CD1c-positive myeloid dendritic cell (primary cell): ENCODE results near the gene DTX4.
A peak's percentile ranks its signal among the peaks of the same experiment; 100 is the strongest.

Experiments used
- DNase-seq: peaks from one replicate; pipeline ENCODE4 v3.0.0-alpha.2; 2016; ENCODE audit errors: extremely low spot score

The DTX4 gene

DNA sequence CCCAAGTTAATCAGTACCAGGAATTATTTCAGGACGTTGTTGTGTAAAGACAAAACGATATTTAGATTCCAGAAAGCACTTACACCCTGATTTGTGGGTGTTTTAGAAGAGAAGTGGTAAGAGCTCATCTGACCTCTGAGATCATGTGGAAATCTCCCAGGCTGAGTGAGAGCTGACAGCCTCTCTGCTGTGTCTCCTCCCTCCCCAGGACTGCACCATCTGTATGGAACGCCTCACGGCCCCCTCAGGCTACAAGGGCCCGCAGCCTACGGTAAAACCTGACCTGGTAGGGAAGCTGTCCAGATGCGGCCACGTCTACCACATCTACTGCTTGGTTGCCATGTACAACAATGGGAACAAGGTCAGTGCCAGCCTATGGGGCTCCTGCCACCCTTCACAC, 20.0 kb downstream of the DTX4 start:
- peak; percentile 35 for DNase-seq

DNA sequence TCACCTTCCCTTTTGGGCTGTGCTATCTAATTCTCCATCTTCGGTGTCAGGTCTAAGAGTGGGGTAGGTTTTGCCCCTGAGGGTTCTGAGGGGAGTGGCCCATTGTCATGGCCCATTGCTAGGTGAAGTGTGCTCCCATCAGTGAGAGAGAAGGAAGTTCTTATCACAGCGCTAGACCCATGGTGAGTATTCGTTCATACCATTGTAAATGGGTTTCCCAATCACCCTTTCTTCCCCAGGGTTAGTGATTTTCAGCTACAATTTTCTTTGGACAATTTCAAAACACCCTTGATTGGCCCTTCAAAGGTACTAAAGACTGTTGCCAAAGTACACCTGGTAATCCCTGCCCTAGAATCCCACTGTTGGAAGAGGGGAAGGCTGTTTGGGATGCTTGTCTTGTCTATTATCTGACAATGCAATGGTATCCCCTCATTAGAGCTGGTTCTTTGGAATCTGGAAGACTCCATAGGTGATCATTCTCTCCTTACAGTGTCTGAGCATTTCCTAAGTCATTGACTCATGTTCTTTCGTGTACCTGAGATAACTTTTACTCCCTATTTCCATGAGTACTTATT, 20.6 kb downstream of the DTX4 start:
- no peak for DNase-seq

DNA sequence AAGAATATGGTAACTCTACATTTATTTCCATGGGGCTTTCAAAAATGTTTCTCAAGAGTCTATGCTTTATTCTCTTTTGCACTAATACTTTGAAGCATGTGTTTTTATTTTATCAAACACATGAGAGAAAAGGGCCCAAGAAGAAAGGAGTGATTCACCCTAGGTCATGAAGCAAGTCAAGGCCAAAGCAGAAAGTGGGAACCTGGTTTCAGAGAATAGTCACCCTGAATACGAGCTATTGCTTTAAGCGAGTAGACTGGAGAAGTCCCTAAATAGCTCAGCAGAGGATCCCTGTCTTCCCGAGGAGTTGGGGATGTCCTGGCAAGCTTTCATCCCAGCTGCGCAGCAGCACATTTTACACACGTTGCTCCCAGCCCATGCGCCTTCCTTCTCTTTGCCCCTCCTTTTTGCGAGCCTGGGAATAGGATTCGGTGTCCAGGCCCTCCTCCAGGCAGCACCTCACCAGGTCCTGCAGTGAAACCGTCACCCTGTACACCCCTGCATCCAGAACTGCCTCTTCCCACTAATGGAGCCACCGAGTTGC, 21.7 kb downstream of the DTX4 start:
- no peak for DNase-seq

DNA sequence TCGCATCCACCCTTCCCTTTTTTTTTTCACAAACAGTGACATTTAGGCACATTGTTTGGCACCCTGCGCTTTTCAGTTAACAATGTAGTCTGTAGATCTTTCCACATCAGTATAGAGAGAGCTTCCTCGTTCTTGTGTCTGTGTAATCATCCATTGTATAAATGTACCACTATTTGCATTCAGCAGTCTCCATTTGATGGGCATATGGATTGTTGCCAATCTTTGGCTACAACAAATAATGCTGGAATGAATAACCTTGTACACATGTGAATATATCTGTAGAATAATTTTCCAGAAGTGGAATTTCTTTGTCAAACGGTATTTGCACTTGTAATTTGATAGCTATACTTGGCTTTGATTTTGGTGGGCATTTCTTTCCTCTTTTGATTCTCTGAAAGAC, 23.7 kb downstream of the DTX4 start:
- no peak for DNase-seq

DNA sequence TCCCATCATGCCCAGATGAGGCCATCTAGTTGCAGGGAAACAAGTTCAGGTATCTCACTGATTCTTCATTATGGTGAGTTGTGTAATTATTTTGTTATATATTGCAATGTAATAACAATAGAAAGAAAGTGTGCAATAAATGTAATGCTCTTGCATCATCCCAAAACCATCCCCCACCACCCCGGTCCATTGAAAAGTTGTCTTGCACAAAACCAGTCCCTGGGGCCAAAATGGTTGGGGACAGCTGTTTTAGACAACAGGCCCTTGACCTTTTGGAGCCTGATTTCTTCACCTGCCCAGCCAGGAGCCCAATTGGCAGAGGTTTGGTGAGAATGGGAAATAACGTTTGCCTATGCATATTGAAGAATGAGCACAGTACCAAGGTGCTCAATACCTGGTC, 24.8 kb downstream of the DTX4 start:
- DNase-seq = no peak

DNA sequence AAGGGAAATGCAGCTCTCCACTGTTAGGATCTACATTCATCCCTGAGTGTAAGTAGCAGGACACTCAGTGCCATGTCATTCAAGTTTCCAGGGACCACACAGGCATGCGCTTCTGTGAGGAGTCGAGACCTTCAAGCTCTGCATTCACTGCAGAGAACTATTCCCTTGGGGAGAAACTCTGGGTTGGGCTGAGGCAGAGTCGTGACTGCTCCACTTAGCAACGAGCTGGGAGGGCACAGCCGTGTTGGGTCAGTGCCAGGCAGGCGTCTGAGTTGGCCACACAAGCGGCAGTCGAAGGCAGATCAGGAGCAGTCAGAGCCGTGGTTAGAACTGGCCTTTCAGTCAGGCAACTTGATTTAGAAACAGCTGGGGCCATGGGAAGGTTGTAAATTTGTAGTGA, 26.1 kb downstream of the DTX4 start:
- no peak for DNase-seq

DNA sequence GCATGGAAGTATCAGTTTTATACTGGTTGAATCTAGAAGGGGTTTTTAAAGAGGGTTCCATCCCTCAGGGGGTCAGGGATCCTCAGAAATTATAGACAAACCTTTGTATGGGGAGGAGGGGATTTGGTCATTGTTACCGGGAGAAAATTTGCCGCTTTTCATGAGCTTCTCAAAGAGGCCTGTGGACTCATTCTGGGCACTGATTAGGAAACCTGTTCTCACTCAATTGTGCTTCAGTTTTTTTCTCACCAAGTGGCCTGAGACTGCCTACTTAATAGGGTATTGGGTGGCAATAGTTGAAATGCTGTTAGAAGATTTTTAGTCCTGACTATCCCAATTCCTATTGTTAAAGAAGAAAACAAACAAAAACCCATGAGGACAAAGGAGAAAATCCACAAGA, 26.8 kb downstream of the DTX4 start:
- DNase-seq = no peak

DNA sequence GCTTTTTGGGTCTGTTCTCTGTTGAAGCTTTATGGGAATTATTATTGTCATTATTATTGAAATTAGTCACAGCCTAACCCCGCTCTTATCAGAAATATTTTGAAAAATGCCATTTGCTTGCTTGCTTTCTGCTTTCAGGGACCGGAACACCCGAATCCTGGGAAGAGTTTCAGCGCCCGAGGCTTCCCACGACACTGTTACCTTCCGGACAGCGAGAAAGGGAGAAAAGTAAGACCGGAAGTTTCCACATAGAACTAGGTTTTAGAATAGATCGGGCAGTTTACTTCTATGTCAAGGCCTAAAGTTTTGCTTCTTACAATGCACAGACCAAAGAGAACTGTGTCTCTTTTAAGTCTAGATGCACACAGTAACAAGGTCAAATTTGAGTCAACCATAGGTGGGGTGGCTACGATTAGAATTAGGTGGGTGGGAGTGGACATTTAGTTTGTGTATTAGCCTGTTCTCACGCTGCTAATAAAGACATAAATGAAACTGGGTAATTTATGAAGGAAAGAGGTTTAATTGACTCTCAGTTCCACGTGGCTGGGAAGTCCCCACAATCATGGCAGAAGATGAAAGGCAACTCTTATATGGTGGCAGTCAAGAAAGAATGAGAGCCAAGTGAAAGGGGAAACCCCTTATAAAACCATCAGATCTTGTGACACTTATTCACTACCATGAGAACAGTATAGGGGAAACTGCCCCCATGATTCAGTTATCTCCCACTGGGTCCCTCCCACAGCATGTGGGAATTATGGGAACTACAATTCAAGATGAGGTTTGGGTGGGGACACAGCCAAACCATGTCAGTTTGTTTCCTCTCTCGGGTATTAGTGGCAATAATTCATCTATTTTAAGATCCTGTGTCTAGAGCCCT, 27.9 kb downstream of the DTX4 start:
- peak; percentile 60 for DNase-seq

DNA sequence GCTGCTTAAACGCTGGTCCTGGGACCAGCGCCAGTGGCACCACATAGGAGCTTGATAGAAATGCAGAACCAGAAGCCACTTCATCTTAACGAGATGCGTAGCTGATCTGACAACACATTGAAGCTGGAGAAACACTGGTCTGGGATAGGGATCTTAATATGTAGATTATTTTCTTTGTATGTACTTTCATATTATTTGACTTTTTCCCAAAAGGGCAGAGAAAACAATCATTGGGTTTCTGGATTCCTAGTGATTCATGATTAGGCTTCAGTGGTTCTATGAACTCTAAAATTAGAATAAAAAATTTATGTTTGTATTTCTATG, 28.5 kb downstream of the DTX4 start:
- DNase-seq = no peak

DNA sequence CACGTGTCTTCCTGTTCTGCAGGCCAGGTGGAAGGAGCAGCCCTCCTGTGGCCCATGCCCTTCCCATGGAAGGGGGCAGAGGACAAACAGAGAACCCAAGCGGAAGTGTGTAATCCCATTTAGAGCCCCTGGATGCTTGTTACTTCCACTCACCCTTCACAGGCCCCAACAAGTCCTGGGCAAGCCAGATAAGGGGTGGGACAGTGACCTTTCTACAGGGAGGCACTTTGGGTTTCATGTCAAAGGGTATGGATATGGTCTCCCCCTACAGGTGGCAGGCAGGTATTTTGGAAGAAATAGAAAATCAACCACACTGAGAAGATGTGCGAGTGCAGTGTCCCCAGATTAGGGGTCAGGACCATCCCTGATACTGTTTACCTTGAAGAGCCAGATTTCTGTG, 29.4 kb downstream of the DTX4 start:
- no peak for DNase-seq

DNA sequence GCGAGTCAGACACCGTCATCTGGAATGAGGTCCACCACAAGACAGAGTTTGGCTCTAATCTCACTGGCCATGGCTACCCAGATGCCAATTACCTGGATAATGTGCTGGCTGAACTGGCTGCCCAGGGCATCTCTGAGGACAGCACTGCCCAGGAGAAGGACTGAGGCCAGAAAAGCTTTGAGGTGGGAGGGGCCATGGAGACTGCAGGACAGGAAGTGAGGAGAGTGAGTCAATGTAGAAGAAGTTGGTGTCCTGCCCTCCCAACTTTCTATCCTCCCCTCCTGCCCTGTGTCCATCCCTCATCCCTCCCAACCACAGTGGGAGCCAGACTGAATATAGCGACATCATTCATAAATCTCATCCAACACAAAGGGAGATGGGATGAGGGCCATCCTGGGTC, 32.8 kb downstream of the DTX4 start:
- DNase-seq = no peak

DNA sequence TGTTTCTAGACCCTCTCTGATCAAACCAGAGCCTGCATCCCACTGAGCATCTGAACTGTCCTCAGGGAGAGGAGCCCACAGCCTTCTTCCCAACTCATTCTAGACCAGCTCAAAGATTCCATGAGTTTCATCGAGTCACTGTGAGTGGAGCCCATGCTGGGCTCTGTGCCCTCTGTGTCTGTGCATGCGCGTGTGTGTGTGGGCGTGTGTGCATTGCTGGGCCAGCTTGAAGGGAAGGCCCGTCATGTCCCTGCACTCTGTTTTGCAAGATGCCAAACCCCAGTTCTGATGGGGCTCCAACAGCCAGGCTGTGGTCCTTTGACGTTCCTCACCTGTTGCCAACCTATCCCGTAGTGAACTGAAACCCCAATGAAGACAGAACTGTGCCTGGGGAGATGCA, 33.7 kb downstream of the DTX4 start:
- no peak for DNase-seq

DNA sequence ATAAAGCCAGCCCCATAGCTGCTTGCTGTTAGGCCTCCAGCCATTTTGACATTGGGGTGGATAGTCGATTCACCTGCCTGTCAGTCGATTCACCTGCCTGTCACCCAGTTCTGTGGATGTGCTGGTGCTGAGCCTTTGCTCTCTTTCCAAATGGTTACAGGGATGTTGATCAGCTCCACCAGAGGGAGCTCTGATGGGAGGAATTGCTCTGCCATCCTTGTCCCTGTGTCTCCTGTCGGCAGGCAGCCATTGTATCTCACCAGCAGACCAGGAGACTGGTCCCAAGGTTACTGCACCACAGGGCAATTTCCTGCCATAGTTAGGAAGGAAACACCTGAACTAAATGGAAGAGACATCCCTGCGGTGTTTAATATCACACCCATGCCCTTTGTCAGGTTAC, 34.7 kb downstream of the DTX4 start:
- DNase-seq = peak; percentile 51

DNA sequence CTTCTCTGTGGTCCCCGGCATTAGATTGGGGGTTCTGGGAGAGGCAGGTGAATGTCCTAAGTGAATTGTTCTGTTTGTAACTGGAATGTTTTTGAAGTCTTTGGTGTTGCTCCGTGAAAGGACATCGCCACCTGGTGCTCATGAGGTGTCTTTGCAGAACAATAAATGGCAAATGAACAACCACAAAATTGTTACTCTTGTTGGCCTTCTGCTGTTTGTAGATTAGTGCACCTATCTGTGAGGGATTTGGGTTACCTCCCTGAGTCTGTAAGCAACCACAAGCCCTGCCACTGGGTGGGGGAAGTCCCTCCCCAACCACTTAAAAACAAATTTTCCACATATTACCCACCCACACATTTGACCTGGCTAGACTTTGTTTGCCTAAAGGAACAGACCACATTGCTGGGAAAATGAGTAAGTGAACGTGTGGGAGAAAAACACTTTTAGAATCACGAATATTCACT, 36.1 kb downstream of the DTX4 start:
- DNase-seq = peak; percentile 78

DNA sequence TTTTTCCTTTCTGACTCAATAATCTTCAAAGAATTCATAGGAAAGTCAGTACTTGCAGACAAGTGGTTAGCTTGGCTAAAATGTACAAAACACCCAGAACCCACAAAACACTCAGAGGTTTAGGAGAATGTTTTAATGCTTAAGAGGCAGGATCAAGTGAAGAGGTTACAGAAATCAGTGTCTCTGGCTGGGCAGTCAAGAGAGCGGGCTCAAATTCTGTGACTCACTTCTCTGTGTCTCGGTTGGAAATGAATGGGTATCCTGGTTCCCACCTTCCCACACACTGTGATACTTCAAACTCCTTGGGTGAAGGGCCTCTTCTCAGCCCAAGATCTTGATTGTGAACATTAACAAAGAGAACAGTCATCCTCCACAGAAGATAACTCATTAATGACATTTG, 37.0 kb downstream of the DTX4 start:
- DNase-seq = peak; percentile 54

DNA sequence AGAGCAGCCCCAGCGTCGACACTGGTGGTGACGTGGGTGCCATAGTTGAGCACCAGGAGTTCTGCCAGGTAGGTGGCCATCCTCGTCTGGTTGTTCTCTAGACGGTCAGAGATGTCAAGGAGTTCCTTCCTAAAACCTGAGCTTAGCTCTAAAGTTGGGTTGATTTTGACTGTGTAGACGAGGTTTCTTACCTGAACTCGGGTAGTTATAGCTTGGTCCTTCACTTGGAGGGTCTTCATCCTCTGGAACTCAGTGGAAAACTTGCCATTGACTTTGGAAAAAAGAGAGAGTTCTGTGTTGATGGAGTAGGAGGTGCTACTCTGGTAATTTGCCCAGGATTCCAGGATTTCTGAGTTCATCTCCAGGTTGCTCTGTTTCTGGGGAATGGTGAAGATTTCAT, 40.3 kb downstream of the DTX4 start:
- no peak for DNase-seq

DNA sequence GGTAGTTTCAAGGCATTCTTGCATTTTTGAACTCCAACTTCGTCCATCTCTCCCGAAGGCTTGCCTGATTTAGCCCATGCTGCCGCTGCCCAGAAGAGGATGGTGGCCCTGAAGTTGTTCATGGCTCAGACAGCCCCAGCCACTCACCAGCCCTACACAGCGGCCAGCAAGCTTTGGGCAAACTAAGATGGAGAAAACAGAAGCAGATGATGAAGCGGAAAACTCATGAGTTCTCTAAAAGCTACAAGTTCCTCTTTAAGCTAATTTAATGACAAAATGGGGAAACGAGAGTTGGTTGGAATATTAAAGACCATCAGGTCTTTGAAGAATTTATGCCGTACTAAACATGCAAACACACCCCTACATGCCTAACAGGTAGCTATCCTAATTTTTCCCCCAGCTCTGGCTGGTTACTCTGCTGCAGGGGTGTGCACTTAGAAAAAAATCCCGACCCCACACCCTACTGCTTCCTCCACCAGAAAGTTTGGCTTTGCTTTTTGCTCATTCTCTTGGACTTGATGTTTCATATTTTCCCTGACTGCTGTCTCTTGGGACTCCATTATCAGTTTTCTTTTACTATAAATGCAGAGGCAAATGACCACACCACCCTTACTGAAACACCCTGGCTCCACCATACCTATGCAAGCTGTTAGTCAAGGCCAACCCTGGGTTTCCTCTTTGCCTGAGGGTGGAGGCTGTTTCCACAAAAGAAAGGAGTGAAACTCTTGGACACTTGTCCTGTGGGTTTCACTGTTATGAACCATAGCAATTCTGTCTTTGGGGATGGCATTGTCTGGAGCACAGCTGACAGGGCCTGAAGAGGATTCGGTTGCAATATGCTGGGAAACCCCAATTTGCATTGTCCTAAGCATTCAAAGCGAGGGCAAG, 41.1 kb downstream of the DTX4 start, which contains the start of gene MPEG1:
Gene MPEG1, minus strand, starts transcription at position 184 of the 888 bp plus-strand sequence. Its CDS starts 62 bp downstream, at position 122.
- peak; percentile 90 for DNase-seq

DNA sequence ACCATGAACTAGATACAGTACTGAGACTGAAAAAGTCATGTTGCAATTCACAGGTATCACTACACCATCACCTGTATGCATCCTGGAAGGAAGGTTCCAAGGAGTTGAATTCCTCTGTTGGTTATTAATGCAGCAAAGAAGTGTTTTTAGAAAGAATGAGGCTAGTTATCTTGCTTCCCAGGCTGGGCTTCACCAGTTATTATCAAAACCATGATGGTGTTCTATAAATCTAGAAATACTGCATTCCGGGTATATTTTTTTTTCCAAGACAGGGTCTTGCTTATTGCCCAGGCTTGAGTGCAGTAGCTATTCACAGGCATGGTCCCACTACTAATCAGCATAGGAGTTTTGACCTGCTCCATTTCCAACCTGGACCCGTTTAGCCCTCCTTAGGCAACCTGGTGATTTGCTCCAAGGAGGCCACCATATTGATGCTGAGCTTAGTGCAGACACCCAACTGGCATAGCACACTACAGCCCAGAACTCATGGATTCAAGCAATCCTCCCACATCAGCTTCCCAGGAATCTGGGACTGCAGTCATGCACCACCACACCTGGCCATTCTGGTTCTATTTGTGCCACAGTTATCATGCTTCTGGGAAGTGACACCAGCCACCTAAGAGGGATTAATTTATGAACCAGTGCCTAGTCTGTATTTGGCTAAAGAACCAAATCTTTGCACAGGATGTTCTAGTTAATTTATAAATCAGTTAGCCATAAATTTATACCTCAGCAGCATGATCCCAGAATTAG, 42.4 kb downstream of the DTX4 start:
- DNase-seq = no peak

DNA sequence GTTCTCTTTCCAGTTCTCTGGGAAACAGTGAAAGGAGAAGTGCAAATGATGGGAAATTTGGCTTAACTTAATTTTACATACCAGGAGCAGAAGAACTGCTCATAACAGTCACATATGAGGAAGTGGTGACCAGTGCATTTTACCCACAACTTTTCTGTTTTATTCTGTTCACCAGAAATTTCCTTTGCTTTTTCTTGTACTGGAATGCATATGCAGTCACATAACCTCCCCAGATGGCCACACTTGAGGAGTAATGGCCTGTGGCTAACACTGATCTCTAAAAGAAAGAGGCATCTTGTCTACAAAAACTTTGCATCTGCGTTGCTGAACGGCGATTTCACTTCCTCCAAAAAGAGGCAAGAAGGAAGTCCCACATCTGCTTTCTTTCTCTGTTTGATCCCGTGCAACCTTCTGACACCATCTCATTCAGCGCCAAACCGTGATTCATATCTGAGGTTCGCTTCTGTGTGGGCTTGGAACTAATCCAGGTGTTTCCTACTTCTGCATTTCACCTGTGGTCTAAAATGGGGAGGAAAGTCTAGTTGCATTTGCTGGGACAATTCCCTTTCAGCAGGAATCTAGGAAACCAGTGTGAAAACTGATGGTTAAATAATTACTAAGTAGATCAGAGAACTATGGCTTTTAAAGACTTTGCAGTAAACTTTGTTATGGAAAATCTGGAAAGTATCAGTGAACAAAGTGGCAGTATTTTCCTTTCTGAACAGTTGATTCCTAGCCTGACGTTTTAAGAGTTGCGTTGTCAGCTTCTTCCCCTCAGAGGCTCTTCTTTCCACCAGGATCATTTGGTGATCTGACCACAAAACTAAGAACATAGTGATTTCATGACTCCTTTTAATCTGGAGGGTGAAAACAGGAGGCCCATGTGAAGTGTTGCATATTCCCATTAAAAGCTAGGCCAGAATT, 45.0 kb downstream of the DTX4 start:
- peak; percentile 96 for DNase-seq

DNA sequence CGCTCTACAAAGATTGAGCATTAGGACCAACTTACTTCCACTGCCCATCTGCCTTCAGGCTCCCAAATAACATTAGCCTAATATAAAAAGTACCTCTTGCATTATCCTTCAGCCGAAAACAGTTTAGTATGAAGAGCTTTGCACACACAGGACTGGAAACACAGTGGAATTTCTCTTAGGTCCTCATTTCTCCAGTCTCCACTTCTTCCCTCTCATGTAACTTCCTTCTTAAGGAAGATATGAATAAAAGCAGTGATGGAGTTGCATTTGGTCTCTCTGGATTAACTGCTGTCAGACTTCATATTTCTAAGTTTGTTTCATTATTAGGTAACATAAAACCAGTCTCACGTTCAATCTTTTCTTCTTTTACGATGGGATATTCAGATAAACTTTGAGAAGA, 46.4 kb downstream of the DTX4 start:
- peak; percentile 48 for DNase-seq
